Measurements from ENCODE around the gene ALX4.

GRCh38 chr11:44344921-44345320 is 35.0 kb upstream of the ALX4 start:
- TF ChIP-seq, protein P1, sequence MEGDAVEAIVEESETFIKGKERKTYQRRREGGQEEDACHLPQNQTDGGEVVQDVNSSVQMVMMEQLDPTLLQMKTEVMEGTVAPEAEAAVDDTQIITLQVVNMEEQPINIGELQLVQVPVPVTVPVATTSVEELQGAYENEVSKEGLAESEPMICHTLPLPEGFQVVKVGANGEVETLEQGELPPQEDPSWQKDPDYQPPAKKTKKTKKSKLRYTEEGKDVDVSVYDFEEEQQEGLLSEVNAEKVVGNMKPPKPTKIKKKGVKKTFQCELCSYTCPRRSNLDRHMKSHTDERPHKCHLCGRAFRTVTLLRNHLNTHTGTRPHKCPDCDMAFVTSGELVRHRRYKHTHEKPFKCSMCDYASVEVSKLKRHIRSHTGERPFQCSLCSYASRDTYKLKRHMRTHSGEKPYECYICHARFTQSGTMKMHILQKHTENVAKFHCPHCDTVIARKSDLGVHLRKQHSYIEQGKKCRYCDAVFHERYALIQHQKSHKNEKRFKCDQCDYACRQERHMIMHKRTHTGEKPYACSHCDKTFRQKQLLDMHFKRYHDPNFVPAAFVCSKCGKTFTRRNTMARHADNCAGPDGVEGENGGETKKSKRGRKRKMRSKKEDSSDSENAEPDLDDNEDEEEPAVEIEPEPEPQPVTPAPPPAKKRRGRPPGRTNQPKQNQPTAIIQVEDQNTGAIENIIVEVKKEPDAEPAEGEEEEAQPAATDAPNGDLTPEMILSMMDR (conservative IDR thresholded peaks at IDR 0.05 in 1 of 2, IDR thresholded peaks at IDR 0.05 in 1 of 2; ENCODE audit: low read depth in 1 of 2, low read length in 2 of 2) = no peak
- TF ChIP-seq EZH2 (IDR thresholded peaks at IDR 0.05; ENCODE audit: low read length, missing control alignments) = no peak
